HepG2 (cell line): Measurements from ENCODE around the gene GGA1. TPM values are rescaled to one million over a fixed set of nuclear protein-coding genes. Genes with fewer than 3 reads are reported as not detected.

Source experiments
- CCAR2 ChIP-seq: fragments of 200-400 bp; formaldehyde crosslinking; optimal IDR thresholded peaks from 2 replicates; pipeline ENCODE3; 2018; ENCODE audit warnings: low read depth, mild to moderate bottlenecking, low read length, moderate library complexity
- HOXA3 ChIP-seq: sonication (generic); formaldehyde crosslinking; IDR thresholded peaks from 2 replicates; pipeline ENCODE4 v1.5.0; 2020; ENCODE audit warnings: missing genetic modification reagents
- JDP2 ChIP-seq: sonication (generic); formaldehyde crosslinking; IDR thresholded peaks from 2 replicates; pipeline ENCODE4 v1.8.1; 2022; ENCODE audit warnings: missing genetic modification reagents, borderline replicate concordance
- KDM6A ChIP-seq: IDR thresholded peaks from 2 replicates; pipeline ENCODE4 v1.6.1; 2016; ENCODE audit warnings: low read depth
- KLF15 ChIP-seq: sonication (generic); formaldehyde crosslinking; IDR thresholded peaks from 2 replicates; pipeline ENCODE4 v1.8.1; 2023; ENCODE audit warnings: borderline replicate concordance, mild to moderate bottlenecking, inconsistent platforms, missing genetic modification reagents, mixed read lengths
- KLF9 ChIP-seq: IDR thresholded peaks from 2 replicates; pipeline ENCODE4 v1.6.1; 2016; ENCODE audit warnings: low read depth
- MED13 ChIP-seq: sonication (generic); formaldehyde crosslinking; IDR thresholded peaks from 2 replicates; pipeline ENCODE4 v1.5.0; 2020; ENCODE audit warnings: missing genetic modification reagents
- MYC ChIP-seq: sonication (generic); formaldehyde crosslinking; IDR thresholded peaks from 2 replicates; pipeline ENCODE4 v1.9.0; 2021; ENCODE audit warnings: missing genetic modification reagents, borderline replicate concordance
- NFATC3 ChIP-seq: sonication (generic); formaldehyde crosslinking; IDR thresholded peaks from 2 replicates; pipeline ENCODE4 v1.5.1; 2020; ENCODE audit warnings: mild to moderate bottlenecking, missing genetic modification reagents
- NFE2L2 ChIP-seq: fragments of 150-350 bp; IDR thresholded peaks from 2 replicates; pipeline ENCODE4 v1.6.1; 2014; ENCODE audit warnings: low read length
- NR2C2 ChIP-seq: sonication (generic); formaldehyde crosslinking; IDR thresholded peaks from 2 replicates; pipeline ENCODE4 v1.4.0; 2020; ENCODE audit warnings: missing genetic modification reagents, mild to moderate bottlenecking, moderate library complexity, borderline replicate concordance
- PCBP1 ChIP-seq: fragments of 200-400 bp; formaldehyde crosslinking; IDR thresholded peaks from 2 replicates; pipeline ENCODE4 v1.6.1; 2017; ENCODE audit warnings: mild to moderate bottlenecking, low read depth, low read length, borderline replicate concordance
- REST ChIP-seq, 2 experiments: IDR thresholded peaks; 2 replicates each; pipeline ENCODE4 v1.6.1; 2011 to 2012; ENCODE audit warnings: low read length in 2 of 2, borderline replicate concordance in 1 of 2, low read depth in 1 of 2, mild to moderate bottlenecking in 1 of 2, moderate library complexity in 1 of 2
- TFE3 ChIP-seq: IDR thresholded peaks from 2 replicates; pipeline ENCODE4 v1.6.1; 2016
- TSC22D2 ChIP-seq: sonication (generic); formaldehyde crosslinking; IDR thresholded peaks from 2 replicates; pipeline ENCODE4 v1.5.1; 2020; ENCODE audit warnings: missing genetic modification reagents, mild to moderate bottlenecking, borderline replicate concordance
- ZBTB14 ChIP-seq: sonication (generic); formaldehyde crosslinking; IDR thresholded peaks from 2 replicates; pipeline ENCODE4 v1.4.0; 2020; ENCODE audit warnings: missing genetic modification reagents
- ZBTB38 ChIP-seq: sonication (generic); formaldehyde crosslinking; IDR thresholded peaks from 2 replicates; pipeline ENCODE4 v1.5.1; 2020; ENCODE audit warnings: mild to moderate bottlenecking, missing genetic modification reagents
- ZFP90 ChIP-seq: sonication (generic); formaldehyde crosslinking; IDR thresholded peaks from 2 replicates; pipeline ENCODE4 v1.8.0; 2022; ENCODE audit warnings: missing genetic modification reagents, mild to moderate bottlenecking, inconsistent platforms, borderline replicate concordance
- ZNF552 ChIP-seq: sonication (generic); formaldehyde crosslinking; IDR thresholded peaks from 2 replicates; pipeline ENCODE4 v1.9.0; 2022; ENCODE audit warnings: missing genetic modification reagents, mild to moderate bottlenecking, borderline replicate concordance
- ZNF678 ChIP-seq: sonication (generic); formaldehyde crosslinking; IDR thresholded peaks from 2 replicates; pipeline ENCODE4 v1.4.0; 2020; ENCODE audit warnings: mild to moderate bottlenecking, missing genetic modification reagents
- ZSCAN22 ChIP-seq: sonication (generic); formaldehyde crosslinking; IDR thresholded peaks from 2 replicates; pipeline ENCODE4 v1.4.0; 2020; ENCODE audit warnings: mild to moderate bottlenecking, missing genetic modification reagents
- polyA plus RNA-seq, 8 experiments: library from polyadenylated mRNA; depleted of rRNA in 3 of 8; stranded (reverse) in 7 of 8; unstranded in 1 of 8; fragments of >200 nt; fragmentation: Illumina TruSeq in 4 of 8; extraction: Trizol in 4 of 8; gene quantifications; 2 replicates each; pipeline versions ENCODE4 v1.2.1 to v1.2.3, GENCODE V29; 2011 to 2016; ENCODE audit warnings: low read depth in 4 of 8, missing spikeins in 1 of 8, mixed read lengths in 1 of 8; ENCODE audit not compliant: insufficient read depth in 1 of 8
- total RNA-seq, 5 experiments: library from RNA; depleted of rRNA; stranded (reverse); fragments of >200 nt; fragmentation: Illumina TruSeq; extraction: Trizol; gene quantifications; 2 replicates each; pipeline ENCODE4 v1.2.3, GENCODE V29; 2016; ENCODE audit warnings: low read depth in 1 of 5
- TF ChIP-seq, protein P1 (sequence below): sonication (generic); formaldehyde crosslinking; IDR thresholded peaks from 2 replicates; pipeline ENCODE4 v1.9.0; 2021; ENCODE audit warnings: missing genetic modification reagents, borderline replicate concordance

The GGA1 gene
- total and polyA plus RNA-seq, 2 of the 13 experiments (the other 11 are each of a cell fraction or from before 2014, with no cell fraction given) = 29.1 to 87.2 TPM

- no peak for TF ChIP-seq CCAR2
- no peak for TF ChIP-seq ZNF552
- no peak for TF ChIP-seq ZBTB14 (CRISPR knock-in tag)
- peak; percentile 58 for TF ChIP-seq KDM6A (CRISPR knock-in tag)
- TF ChIP-seq, protein P1, sequence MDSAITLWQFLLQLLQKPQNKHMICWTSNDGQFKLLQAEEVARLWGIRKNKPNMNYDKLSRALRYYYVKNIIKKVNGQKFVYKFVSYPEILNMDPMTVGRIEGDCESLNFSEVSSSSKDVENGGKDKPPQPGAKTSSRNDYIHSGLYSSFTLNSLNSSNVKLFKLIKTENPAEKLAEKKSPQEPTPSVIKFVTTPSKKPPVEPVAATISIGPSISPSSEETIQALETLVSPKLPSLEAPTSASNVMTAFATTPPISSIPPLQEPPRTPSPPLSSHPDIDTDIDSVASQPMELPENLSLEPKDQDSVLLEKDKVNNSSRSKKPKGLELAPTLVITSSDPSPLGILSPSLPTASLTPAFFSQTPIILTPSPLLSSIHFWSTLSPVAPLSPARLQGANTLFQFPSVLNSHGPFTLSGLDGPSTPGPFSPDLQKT (CRISPR knock-in tag) = no peak
- no peak for TF ChIP-seq REST (IDR thresholded peaks at IDR 0.05; ENCODE audit: borderline replicate concordance in 1 of 2, low read depth in 1 of 2, low read length in 2 of 2)
- no peak for TF ChIP-seq KLF9 (CRISPR knock-in tag)
- peak; percentile 95 for TF ChIP-seq ZSCAN22 (CRISPR knock-in tag)
- TF ChIP-seq JDP2 = no peak
- no peak for TF ChIP-seq KLF15 (CRISPR knock-in tag)
- peak; percentile 99 for TF ChIP-seq ZBTB38 (CRISPR knock-in tag)
- TF ChIP-seq MYC = peak; percentile 75; the same call in 1 of the 2 replicates
- no peak for TF ChIP-seq NFE2L2
- peak; percentile 27; the same call in 1 of the 2 replicates for TF ChIP-seq NR2C2 (CRISPR knock-in tag)
- no peak for TF ChIP-seq MED13 (CRISPR knock-in tag)
- no peak; the same call in 1 of the 2 replicates for TF ChIP-seq TSC22D2 (CRISPR knock-in tag)
- peak; percentile 86 for TF ChIP-seq HOXA3 (CRISPR knock-in tag)
- peak; percentile 32; the same call in 1 of the 2 replicates for TF ChIP-seq PCBP1
- TF ChIP-seq TFE3 (CRISPR knock-in tag) = no peak; the same call in 1 of the 2 replicates
- no peak for TF ChIP-seq NFATC3 (CRISPR knock-in tag)
- peak; percentile 62; the same call in 1 of the 2 replicates for TF ChIP-seq ZNF678 (CRISPR knock-in tag)
- no peak for TF ChIP-seq ZFP90 (CRISPR knock-in tag)
Measured at GRCh38 chr22:37631448-37632173, 23.0 kb downstream of the GGA1 start (continued).
